A673 (cell line): ENCODE data around the gene CMTM8.

Experiments used
- EZH2 ChIP-seq: fragments of 200-600 bp; sonication (generic); IDR thresholded peaks from 2 replicates; pipeline ENCODE4 v1.6.1; 2017; ENCODE audit warnings: borderline replicate concordance, low read depth, mild to moderate bottlenecking, mixed read lengths, antibody characterized with exemption, low read length; ENCODE audit not compliant: poor library complexity, severe bottlenecking
- TF ChIP-seq, protein P1 (sequence below): fragments of 300-800, 200-600 bp; sonication (generic); conservative IDR thresholded peaks from 2 replicates; pipeline ENCODE4 v1.5.1; 2017; ENCODE audit warnings: low read depth, mild to moderate bottlenecking, antibody characterized with exemption, low read length, moderate library complexity, mixed read lengths

DNA sequence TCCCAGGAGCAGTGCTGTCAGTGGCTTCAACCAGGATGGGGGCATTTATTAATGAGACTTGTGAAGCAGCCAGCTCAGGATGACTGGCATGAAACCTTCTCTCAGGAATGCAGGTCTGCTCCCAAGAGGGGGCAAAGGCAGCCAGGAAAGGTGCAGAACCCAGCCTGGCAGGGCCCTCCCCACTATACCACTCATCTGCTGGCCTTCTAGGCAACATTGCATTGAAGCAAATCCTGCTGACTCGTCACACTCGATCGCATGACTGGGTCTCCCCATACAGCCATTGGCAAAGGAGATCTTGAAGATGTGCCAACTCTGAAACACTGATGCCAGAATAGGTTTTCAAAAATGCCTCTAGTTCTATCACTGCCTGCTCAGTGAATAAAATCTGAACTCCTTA is 87.4 kb downstream of the CMTM8 start:
- TF ChIP-seq, protein P1, sequence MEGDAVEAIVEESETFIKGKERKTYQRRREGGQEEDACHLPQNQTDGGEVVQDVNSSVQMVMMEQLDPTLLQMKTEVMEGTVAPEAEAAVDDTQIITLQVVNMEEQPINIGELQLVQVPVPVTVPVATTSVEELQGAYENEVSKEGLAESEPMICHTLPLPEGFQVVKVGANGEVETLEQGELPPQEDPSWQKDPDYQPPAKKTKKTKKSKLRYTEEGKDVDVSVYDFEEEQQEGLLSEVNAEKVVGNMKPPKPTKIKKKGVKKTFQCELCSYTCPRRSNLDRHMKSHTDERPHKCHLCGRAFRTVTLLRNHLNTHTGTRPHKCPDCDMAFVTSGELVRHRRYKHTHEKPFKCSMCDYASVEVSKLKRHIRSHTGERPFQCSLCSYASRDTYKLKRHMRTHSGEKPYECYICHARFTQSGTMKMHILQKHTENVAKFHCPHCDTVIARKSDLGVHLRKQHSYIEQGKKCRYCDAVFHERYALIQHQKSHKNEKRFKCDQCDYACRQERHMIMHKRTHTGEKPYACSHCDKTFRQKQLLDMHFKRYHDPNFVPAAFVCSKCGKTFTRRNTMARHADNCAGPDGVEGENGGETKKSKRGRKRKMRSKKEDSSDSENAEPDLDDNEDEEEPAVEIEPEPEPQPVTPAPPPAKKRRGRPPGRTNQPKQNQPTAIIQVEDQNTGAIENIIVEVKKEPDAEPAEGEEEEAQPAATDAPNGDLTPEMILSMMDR, result no peak
- TF ChIP-seq EZH2, result no peak
